Measurements from ENCODE around the gene PCDHGC5.
A peak's percentile ranks its signal among the peaks of the same experiment; 100 is the strongest.

PCDHGC5 gene

GRCh38 chr5:141465351-141465750, 23.5 kb upstream of the PCDHGC5 start:
- no peak overlapping the region for H2BK12ac ChIP-seq (ENCODE audit: low read length)
- H4K91ac ChIP-seq (ENCODE audit: low read depth, low read length), result no peak overlapping the region
- H3K14ac ChIP-seq (ENCODE audit: low read length), result no peak overlapping the region
- H3K27me3 ChIP-seq (ENCODE audit: insufficient read depth, low read length), result no peaks in the 10 kb centered on the region
- H3K27ac ChIP-seq (ENCODE audit: low read depth, low read length), result no peak overlapping the region
- peak overlapping the region; percentile 21 for H2BK5ac ChIP-seq (ENCODE audit: low read depth, low read length, poor library complexity)
- no peak overlapping the region for H2AFZ ChIP-seq (ENCODE audit: insufficient read depth, low read length, poor library complexity)
- H4K8ac ChIP-seq (ENCODE audit: low read depth, low read length), result no peak overlapping the region
- H3K9me3 ChIP-seq (ENCODE audit: insufficient read depth, low read depth, low read length), result no peaks in the 10 kb centered on the region
- H3K4me2 ChIP-seq (ENCODE audit: low read length), result no peak overlapping the region
- no peak overlapping the region for H3K4ac ChIP-seq (ENCODE audit: low read depth, low read length)
- H2BK120ac ChIP-seq (ENCODE audit: insufficient read depth, low read length, poor library complexity), result no peak overlapping the region
- H3K36me3 ChIP-seq (ENCODE audit: control insufficient read depth in 1 of 2, insufficient read depth in 2 of 2, low read length in 2 of 2), result peaks cover 5 to 10% of the 10 kb centered on the region in 2 experiments
- no peak overlapping the region for H3K4me3 ChIP-seq (ENCODE audit: low read depth, low read length)
- no peak overlapping the region for H2AK5ac ChIP-seq (ENCODE audit: low read length)
- no peak overlapping the region for H4K12ac ChIP-seq (ENCODE audit: low read depth, low read length)
- no peaks in the 10 kb centered on the region for H3K79me2 ChIP-seq (ENCODE audit: control insufficient read depth, insufficient read depth, low read length, poor library complexity)
- no peaks in the 10 kb centered on the region for H3K4me1 ChIP-seq (ENCODE audit: control insufficient read depth in 1 of 2, insufficient read depth in 2 of 2, low read length in 2 of 2)
- H3K23ac ChIP-seq (ENCODE audit: low read length), result no peak overlapping the region
- H3K18ac ChIP-seq (ENCODE audit: low read length), result no peak overlapping the region
- WGBS (ENCODE audit: extremely low coverage, insufficient coverage, insufficient read length), result no CpG with 5 or more reads among the region's 3 CpGs
- DNase-seq, result peak; percentile 42 to 60
- H3K9ac ChIP-seq (ENCODE audit: low read length), result no peak overlapping the region
- H3K79me1 ChIP-seq (ENCODE audit: low read length), result no peaks in the 10 kb centered on the region

- peak; percentile 68 to 69 for DNase-seq
Measured at GRCh38 chr5:141475625-141476131, 13.2 kb upstream of the PCDHGC5 start, which contains the start of gene PCDHGC3. Gene PCDHGC3 (plus strand): TSS chr5:141475966. CDS start chr5:141476117, 151 bp downstream.

GRCh38 chr5:141476132-141476911, 12.6 kb upstream of the PCDHGC5 start:
- Histone ChIP-seq H3K18ac (ENCODE audit: low read length) (peak overlapping the region; percentile 67), H2BK120ac (ENCODE audit: insufficient read depth, low read length, poor library complexity) (peak overlapping the region; percentile 70), H4K8ac (ENCODE audit: low read depth, low read length) (peak overlapping the region; percentile 71), H3K14ac (ENCODE audit: low read length) (peak overlapping the region; percentile 75), H3K23ac (ENCODE audit: low read length) (no peak overlapping the region), H3K27me3 (ENCODE audit: insufficient read depth, low read length) (no peaks in the 10 kb centered on the region), H3K4ac (ENCODE audit: low read depth, low read length) (peak overlapping the region; percentile 41), H3K4me3 (ENCODE audit: low read depth, low read length) (peak overlapping the region; percentile 72), H3K27ac (ENCODE audit: low read depth, low read length) (peak overlapping the region; percentile 73), H3K79me1 (ENCODE audit: low read length) (peaks cover 9% of the 10 kb centered on the region), H4K12ac (ENCODE audit: low read depth, low read length) (peak overlapping the region; percentile 51), H3K4me2 (ENCODE audit: low read length) (peak overlapping the region; percentile 78), H3K79me2 (ENCODE audit: control insufficient read depth, insufficient read depth, low read length, poor library complexity) (no peaks in the 10 kb centered on the region), H3K4me1 (ENCODE audit: control insufficient read depth in 1 of 2, insufficient read depth in 2 of 2, low read length in 2 of 2) (peaks cover 13 to 22% of the 10 kb centered on the region in 2 experiments), H4K91ac (ENCODE audit: low read depth, low read length) (peak overlapping the region; percentile 88), H2BK5ac (ENCODE audit: low read depth, low read length, poor library complexity) (peak overlapping the region; percentile 18), H3K9ac (ENCODE audit: low read length) (peak overlapping the region; percentile 19), H2AK5ac (ENCODE audit: low read length) (no peak overlapping the region), H3K36me3 (ENCODE audit: control insufficient read depth in 1 of 2, insufficient read depth in 2 of 2, low read length in 2 of 2) (peaks cover 8 to 18% of the 10 kb centered on the region in 2 experiments), H3K9me3 (ENCODE audit: insufficient read depth, low read depth, low read length) (peaks cover 12% of the 10 kb centered on the region), H2AFZ (ENCODE audit: insufficient read depth, low read length, poor library complexity) (peak overlapping the region; percentile 40), H2BK12ac (ENCODE audit: low read length) (peak overlapping the region; percentile 47)
- WGBS (ENCODE audit: extremely low coverage, insufficient coverage, insufficient read length), result no CpG with 5 or more reads among the region's 58 CpGs
- peak; percentile 30 to 55 for DNase-seq

More at GRCh38 chr5:141475625-141476131, 13.2 kb upstream of the PCDHGC5 start, which contains the start of gene PCDHGC3:
- H2AK5ac ChIP-seq (ENCODE audit: low read length), result no peak within 1 kb of the TSS
- H3K4me1 ChIP-seq (ENCODE audit: control insufficient read depth in 1 of 2, insufficient read depth in 2 of 2, low read length in 2 of 2), result peaks cover 13 to 22% of the 10 kb centered on the region in 2 experiments
- H3K36me3 ChIP-seq (ENCODE audit: control insufficient read depth in 1 of 2, insufficient read depth in 2 of 2, low read length in 2 of 2), result peaks cover 8 to 18% of the 10 kb centered on the region in 2 experiments
- H3K79me1 ChIP-seq (ENCODE audit: low read length), result peaks cover 9% of the 10 kb centered on the region
- H4K12ac ChIP-seq (ENCODE audit: low read depth, low read length), result peak within 1 kb of the TSS; percentile 51
- H4K8ac ChIP-seq (ENCODE audit: low read depth, low read length), result peak within 1 kb of the TSS; percentile 71
- no peak within 1 kb of the TSS for H3K23ac ChIP-seq (ENCODE audit: low read length)
- peak within 1 kb of the TSS; percentile 72 for H3K4me3 ChIP-seq (ENCODE audit: low read depth, low read length)
- H4K91ac ChIP-seq (ENCODE audit: low read depth, low read length), result peak within 1 kb of the TSS; percentile 88
- H3K14ac ChIP-seq (ENCODE audit: low read length), result peak within 1 kb of the TSS; percentile 75
- H3K27ac ChIP-seq (ENCODE audit: low read depth, low read length), result peak within 1 kb of the TSS; percentile 73
- H3K79me2 ChIP-seq (ENCODE audit: control insufficient read depth, insufficient read depth, low read length, poor library complexity), result no peaks in the 10 kb centered on the region
- peaks cover 12% of the 10 kb centered on the region for H3K9me3 ChIP-seq (ENCODE audit: insufficient read depth, low read depth, low read length)
- no CpG with 5 or more reads among the region's 28 CpGs for whole genome bisulfite sequencing (ENCODE audit: extremely low coverage, insufficient coverage, insufficient read length)
- peak within 1 kb of the TSS; percentile 40 for H2AFZ ChIP-seq (ENCODE audit: insufficient read depth, low read length, poor library complexity)
- H3K4me2 ChIP-seq (ENCODE audit: low read length), result peak within 1 kb of the TSS; percentile 78
- H3K9ac ChIP-seq (ENCODE audit: low read length), result peak within 1 kb of the TSS; percentile 19
- peak within 1 kb of the TSS; percentile 41 for H3K4ac ChIP-seq (ENCODE audit: low read depth, low read length)
- H3K18ac ChIP-seq (ENCODE audit: low read length), result peak within 1 kb of the TSS; percentile 67
- peak within 1 kb of the TSS; percentile 70 for H2BK120ac ChIP-seq (ENCODE audit: insufficient read depth, low read length, poor library complexity)
- peak within 1 kb of the TSS; percentile 47 for H2BK12ac ChIP-seq (ENCODE audit: low read length)
- peak within 1 kb of the TSS; percentile 18 for H2BK5ac ChIP-seq (ENCODE audit: low read depth, low read length, poor library complexity)
- no peaks in the 10 kb centered on the region for H3K27me3 ChIP-seq (ENCODE audit: insufficient read depth, low read length)

GRCh38 chr5:141477044-141477575, 11.8 kb upstream of the PCDHGC5 start:
- H4K8ac ChIP-seq (ENCODE audit: low read depth, low read length), result no peak overlapping the region
- H3K4ac ChIP-seq (ENCODE audit: low read depth, low read length), result no peak overlapping the region
- H3K4me1 ChIP-seq (ENCODE audit: control insufficient read depth in 1 of 2, insufficient read depth in 2 of 2, low read length in 2 of 2), result peaks cover 13 to 22% of the 10 kb centered on the region in 2 experiments
- H3K23ac ChIP-seq (ENCODE audit: low read length), result no peak overlapping the region
- no peaks in the 10 kb centered on the region for H3K79me2 ChIP-seq (ENCODE audit: control insufficient read depth, insufficient read depth, low read length, poor library complexity)
- peaks cover 12% of the 10 kb centered on the region for H3K9me3 ChIP-seq (ENCODE audit: insufficient read depth, low read depth, low read length)
- no peak overlapping the region for H3K4me3 ChIP-seq (ENCODE audit: low read depth, low read length)
- no peak overlapping the region for H2BK120ac ChIP-seq (ENCODE audit: insufficient read depth, low read length, poor library complexity)
- H2AFZ ChIP-seq (ENCODE audit: insufficient read depth, low read length, poor library complexity), result no peak overlapping the region
- no peak overlapping the region for H3K18ac ChIP-seq (ENCODE audit: low read length)
- peaks cover 8 to 18% of the 10 kb centered on the region in 2 experiments for H3K36me3 ChIP-seq (ENCODE audit: control insufficient read depth in 1 of 2, insufficient read depth in 2 of 2, low read length in 2 of 2)
- peaks cover 9% of the 10 kb centered on the region for H3K79me1 ChIP-seq (ENCODE audit: low read length)
- DNase-seq, result no peak
- H4K91ac ChIP-seq (ENCODE audit: low read depth, low read length), result no peak overlapping the region
- H3K27me3 ChIP-seq (ENCODE audit: insufficient read depth, low read length), result no peaks in the 10 kb centered on the region
- no peak overlapping the region for H3K9ac ChIP-seq (ENCODE audit: low read length)
- no peak overlapping the region for H3K27ac ChIP-seq (ENCODE audit: low read depth, low read length)
- H2BK12ac ChIP-seq (ENCODE audit: low read length), result no peak overlapping the region
- H3K14ac ChIP-seq (ENCODE audit: low read length), result no peak overlapping the region
- H2BK5ac ChIP-seq (ENCODE audit: low read depth, low read length, poor library complexity), result no peak overlapping the region
- peak overlapping the region; percentile 78 for H3K4me2 ChIP-seq (ENCODE audit: low read length)
- no CpG with 5 or more reads among the region's 24 CpGs for WGBS (ENCODE audit: extremely low coverage, insufficient coverage, insufficient read length)
- H2AK5ac ChIP-seq (ENCODE audit: low read length), result no peak overlapping the region
- H4K12ac ChIP-seq (ENCODE audit: low read depth, low read length), result no peak overlapping the region
